MM.1S (cell line): ENCODE results near the gene TTLL6.

ENCODE experiments used
- EZH2 ChIP-seq: fragments of 300-600 bp; sonication (generic); optimal IDR thresholded peaks from 2 replicates; pipeline ENCODE3; 2017; ENCODE audit warnings: low read depth, mild to moderate bottlenecking, antibody characterized with exemption, low read length, mixed read lengths
- TF ChIP-seq, protein P1 (sequence below): fragments of 300-600 bp; sonication (generic); IDR thresholded peaks from 2 replicates; pipeline ENCODE4 v1.5.1; 2016; ENCODE audit warnings: antibody characterized with exemption, low read length, mixed read lengths

DNA sequence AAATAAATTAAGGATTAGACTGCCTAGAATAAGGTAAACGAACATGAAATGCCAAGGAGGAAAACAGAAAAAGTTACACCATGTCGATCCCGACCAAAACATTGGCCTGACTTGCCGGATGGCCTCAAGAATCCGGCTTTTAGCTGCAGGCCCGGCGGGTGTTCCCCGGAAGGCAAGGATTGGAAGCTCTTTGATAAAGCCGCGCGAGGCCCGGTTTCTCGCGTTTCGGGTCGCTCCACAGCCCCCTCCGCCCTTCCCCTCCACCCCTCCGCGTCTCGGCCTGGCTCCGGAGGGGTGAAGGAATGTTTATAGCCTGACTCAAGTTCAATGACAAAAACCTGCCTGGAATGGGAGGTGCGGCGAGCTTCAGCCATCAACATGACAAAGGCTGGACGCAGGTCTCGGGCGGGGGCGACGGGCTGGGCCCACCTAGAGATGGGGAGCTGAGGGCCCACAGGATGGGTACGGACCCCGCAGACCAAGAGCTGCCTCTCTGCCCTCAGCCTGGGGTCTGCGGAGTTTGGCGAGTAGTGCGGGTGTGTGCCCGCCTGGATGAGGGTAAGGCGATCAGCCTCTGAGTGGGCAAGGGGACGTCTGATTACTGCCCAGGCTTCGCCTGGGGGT lies 97.3 kb downstream of the TTLL6 start:
- TF ChIP-seq, protein P1, sequence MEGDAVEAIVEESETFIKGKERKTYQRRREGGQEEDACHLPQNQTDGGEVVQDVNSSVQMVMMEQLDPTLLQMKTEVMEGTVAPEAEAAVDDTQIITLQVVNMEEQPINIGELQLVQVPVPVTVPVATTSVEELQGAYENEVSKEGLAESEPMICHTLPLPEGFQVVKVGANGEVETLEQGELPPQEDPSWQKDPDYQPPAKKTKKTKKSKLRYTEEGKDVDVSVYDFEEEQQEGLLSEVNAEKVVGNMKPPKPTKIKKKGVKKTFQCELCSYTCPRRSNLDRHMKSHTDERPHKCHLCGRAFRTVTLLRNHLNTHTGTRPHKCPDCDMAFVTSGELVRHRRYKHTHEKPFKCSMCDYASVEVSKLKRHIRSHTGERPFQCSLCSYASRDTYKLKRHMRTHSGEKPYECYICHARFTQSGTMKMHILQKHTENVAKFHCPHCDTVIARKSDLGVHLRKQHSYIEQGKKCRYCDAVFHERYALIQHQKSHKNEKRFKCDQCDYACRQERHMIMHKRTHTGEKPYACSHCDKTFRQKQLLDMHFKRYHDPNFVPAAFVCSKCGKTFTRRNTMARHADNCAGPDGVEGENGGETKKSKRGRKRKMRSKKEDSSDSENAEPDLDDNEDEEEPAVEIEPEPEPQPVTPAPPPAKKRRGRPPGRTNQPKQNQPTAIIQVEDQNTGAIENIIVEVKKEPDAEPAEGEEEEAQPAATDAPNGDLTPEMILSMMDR = no peak
- TF ChIP-seq EZH2 = no peak
